ENCODE data around the gene HNRNPUL1. TPM values are rescaled to one million over a fixed set of nuclear protein-coding genes. Genes with fewer than 3 reads are reported as not detected.

The HNRNPUL1 gene
- total and polyA plus RNA-seq, 2 donors (not counting 1 experiment from before 2014, with no cell fraction given): 36.4 to 58.1 TPM

DNA sequence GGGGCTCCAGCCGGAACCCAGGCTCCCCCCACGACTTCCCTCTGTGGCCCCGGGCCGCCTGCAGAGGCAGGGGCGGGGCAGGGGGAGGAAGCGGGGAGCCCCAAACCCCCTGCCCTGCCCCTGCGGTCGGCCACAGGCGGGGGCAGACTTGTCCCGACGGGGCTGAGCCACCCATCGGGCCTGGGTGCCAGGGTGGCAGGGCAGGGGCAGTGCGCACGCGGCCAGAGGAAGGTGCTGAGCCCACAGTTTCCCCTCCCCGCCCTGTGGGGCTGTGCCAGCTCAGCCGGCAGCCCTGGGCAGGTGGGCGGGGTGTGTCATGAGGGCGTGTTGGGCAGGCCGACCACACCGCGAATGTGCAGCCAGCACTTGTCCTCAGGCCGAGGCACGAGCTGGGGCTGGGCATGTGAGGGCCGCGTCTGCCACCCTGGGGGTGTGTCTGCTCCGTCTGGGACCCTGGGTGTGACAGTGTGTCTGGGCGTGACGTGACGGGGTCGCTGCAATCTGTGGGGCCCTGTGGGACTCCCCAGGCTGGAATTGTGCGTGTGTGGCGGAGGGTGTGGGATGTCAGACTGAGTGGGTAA, 63.5 kb downstream of the HNRNPUL1 start:
- Histone ChIP-seq H3K27me3 (ENCODE audit: control insufficient read depth, insufficient read depth, low read length) (no peaks in the 10 kb centered on the region), H3K36me3 (ENCODE audit: control insufficient read depth, insufficient read depth, low read length) (peaks cover 16% of the 10 kb centered on the region), H4K20me1 (ENCODE audit: control insufficient read depth, extremely low read depth, insufficient read depth, low read length) (no peaks in the 10 kb centered on the region), H3K27ac (ENCODE audit: insufficient read depth, low read length) (peak overlapping the region; percentile 67), H3K9me3 (ENCODE audit: control insufficient read depth, insufficient read depth, low read depth, low read length) (no peaks in the 10 kb centered on the region), H3K4me1 (ENCODE audit: control insufficient read depth, extremely low read depth, insufficient read depth, low read length) (peaks cover 47% of the 10 kb centered on the region), H3K4me3 (replicated peaks in 1 of 4; ENCODE audit: control extremely low read depth in 1 of 4, insufficient read depth in 1 of 4, low read depth in 3 of 4, low read length in 4 of 4) (no peak overlapping the region), H2AFZ (ENCODE audit: low read length) (no peak overlapping the region), H3K4me2 (ENCODE audit: extremely low read depth, insufficient read depth, low read length) (no peak overlapping the region), H3K9ac (ENCODE audit: insufficient read depth, low read length) (no peak overlapping the region), H3K79me2 (ENCODE audit: control insufficient read depth, insufficient read depth, low read length) (no peaks in the 10 kb centered on the region)
- peak; percentile 22 to 69 for DNase-seq (ENCODE audit: low read depth in 2 of 2)
- no peak for TF ChIP-seq EZH2 (IDR thresholded peaks at IDR 0.05; ENCODE audit: low read length, missing control alignments)
- TF ChIP-seq, protein P1, sequence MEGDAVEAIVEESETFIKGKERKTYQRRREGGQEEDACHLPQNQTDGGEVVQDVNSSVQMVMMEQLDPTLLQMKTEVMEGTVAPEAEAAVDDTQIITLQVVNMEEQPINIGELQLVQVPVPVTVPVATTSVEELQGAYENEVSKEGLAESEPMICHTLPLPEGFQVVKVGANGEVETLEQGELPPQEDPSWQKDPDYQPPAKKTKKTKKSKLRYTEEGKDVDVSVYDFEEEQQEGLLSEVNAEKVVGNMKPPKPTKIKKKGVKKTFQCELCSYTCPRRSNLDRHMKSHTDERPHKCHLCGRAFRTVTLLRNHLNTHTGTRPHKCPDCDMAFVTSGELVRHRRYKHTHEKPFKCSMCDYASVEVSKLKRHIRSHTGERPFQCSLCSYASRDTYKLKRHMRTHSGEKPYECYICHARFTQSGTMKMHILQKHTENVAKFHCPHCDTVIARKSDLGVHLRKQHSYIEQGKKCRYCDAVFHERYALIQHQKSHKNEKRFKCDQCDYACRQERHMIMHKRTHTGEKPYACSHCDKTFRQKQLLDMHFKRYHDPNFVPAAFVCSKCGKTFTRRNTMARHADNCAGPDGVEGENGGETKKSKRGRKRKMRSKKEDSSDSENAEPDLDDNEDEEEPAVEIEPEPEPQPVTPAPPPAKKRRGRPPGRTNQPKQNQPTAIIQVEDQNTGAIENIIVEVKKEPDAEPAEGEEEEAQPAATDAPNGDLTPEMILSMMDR (conservative IDR thresholded peaks at IDR 0.05 in 1 of 2, IDR thresholded peaks at IDR 0.05 in 1 of 2; ENCODE audit: low read depth in 1 of 2, low read length in 2 of 2): no peak

DNA sequence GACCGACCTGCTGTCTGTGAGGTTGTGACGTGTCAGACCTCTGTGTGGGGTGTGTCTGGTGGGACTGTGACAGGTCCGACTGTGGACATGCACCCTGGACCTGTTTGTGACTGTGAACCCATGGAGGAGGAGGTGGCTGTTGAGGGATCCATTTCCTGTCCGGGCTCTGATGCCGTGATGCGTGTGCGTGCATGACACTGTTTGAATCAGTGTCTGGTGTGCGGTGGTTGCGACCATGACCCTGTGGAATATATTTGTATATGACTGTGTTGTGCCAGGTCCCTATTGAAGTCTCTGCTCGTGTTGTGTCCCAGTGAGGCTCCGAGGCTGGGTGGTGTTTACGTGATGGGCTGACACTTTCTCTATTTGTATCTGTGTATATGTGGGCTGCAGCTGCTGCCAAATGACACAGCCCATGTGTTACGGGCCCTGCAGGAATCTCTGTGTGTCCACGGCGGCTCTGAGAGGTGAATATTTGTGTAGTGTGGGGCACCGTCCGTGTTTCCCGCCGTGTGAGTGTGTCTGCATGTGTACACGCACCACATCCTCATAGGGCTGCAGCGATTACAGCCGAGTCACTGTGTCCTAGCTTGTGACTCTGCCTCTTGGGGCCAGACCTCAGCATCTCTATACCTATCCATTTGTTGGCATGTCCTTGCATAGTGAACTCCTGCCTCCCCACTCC, 64.1 kb downstream of the HNRNPUL1 start:
- TF ChIP-seq, protein P1 (conservative IDR thresholded peaks at IDR 0.05 in 1 of 2, IDR thresholded peaks at IDR 0.05 in 1 of 2; ENCODE audit: low read depth in 1 of 2, low read length in 2 of 2): no peak
- no peak for TF ChIP-seq EZH2 (IDR thresholded peaks at IDR 0.05; ENCODE audit: low read length, missing control alignments)
- peaks cover 41% of the 10 kb centered on the region for H3K4me1 ChIP-seq (ENCODE audit: control insufficient read depth, extremely low read depth, insufficient read depth, low read length)
- peak; percentile 34 to 54 for DNase-seq (ENCODE audit: low read depth in 2 of 2)
- peak overlapping the region; percentile 67 for H3K27ac ChIP-seq (ENCODE audit: insufficient read depth, low read length)
- no peaks in the 10 kb centered on the region for H4K20me1 ChIP-seq (ENCODE audit: control insufficient read depth, extremely low read depth, insufficient read depth, low read length)
- H3K27me3 ChIP-seq (ENCODE audit: control insufficient read depth, insufficient read depth, low read length): no peaks in the 10 kb centered on the region
- no peaks in the 10 kb centered on the region for H3K9me3 ChIP-seq (ENCODE audit: control insufficient read depth, insufficient read depth, low read depth, low read length)
- no peak overlapping the region for H3K9ac ChIP-seq (ENCODE audit: insufficient read depth, low read length)
- H3K4me3 ChIP-seq (replicated peaks in 1 of 4; ENCODE audit: control extremely low read depth in 1 of 4, insufficient read depth in 1 of 4, low read depth in 3 of 4, low read length in 4 of 4): no peak overlapping the region
- no peak overlapping the region for H3K4me2 ChIP-seq (ENCODE audit: extremely low read depth, insufficient read depth, low read length)
- H3K79me2 ChIP-seq (ENCODE audit: control insufficient read depth, insufficient read depth, low read length): no peaks in the 10 kb centered on the region
- H2AFZ ChIP-seq (ENCODE audit: low read length): no peak overlapping the region
- H3K36me3 ChIP-seq (ENCODE audit: control insufficient read depth, insufficient read depth, low read length): peaks cover 16% of the 10 kb centered on the region

DNA sequence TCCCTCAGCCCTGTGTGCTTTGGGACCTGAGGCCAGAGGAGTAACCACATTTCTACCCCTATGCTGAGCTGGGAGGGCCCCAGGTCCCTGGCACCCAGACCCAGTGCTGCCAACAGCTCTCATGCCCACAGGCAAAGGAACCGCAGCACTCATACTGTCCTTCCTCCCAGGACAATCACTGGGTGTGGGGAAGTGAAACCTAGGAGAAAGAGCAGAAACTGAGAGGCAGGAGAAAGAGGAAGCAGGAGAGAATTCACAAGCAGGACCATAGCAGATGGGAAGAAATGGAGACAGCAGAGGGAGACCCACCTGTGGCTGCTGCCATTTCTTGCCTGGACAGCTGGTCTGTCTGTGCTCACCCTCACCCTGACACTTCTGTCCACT, 64.7 kb downstream of the HNRNPUL1 start:
- Histone ChIP-seq H3K9ac (ENCODE audit: insufficient read depth, low read length) (no peak overlapping the region), H3K4me2 (ENCODE audit: extremely low read depth, insufficient read depth, low read length) (no peak overlapping the region), H3K27ac (ENCODE audit: insufficient read depth, low read length) (peak overlapping the region; percentile 35), H2AFZ (ENCODE audit: low read length) (no peak overlapping the region), H4K20me1 (ENCODE audit: control insufficient read depth, extremely low read depth, insufficient read depth, low read length) (no peaks in the 10 kb centered on the region), H3K36me3 (ENCODE audit: control insufficient read depth, insufficient read depth, low read length) (peaks cover 16% of the 10 kb centered on the region), H3K4me1 (ENCODE audit: control insufficient read depth, extremely low read depth, insufficient read depth, low read length) (peaks cover 38% of the 10 kb centered on the region), H3K9me3 (ENCODE audit: control insufficient read depth, insufficient read depth, low read depth, low read length) (no peaks in the 10 kb centered on the region), H3K27me3 (ENCODE audit: control insufficient read depth, insufficient read depth, low read length) (no peaks in the 10 kb centered on the region), H3K79me2 (ENCODE audit: control insufficient read depth, insufficient read depth, low read length) (no peaks in the 10 kb centered on the region), H3K4me3 (replicated peaks in 1 of 4; ENCODE audit: control extremely low read depth in 1 of 4, insufficient read depth in 1 of 4, low read depth in 3 of 4, low read length in 4 of 4) (no peak overlapping the region)
- TF ChIP-seq, protein P1 (conservative IDR thresholded peaks at IDR 0.05 in 1 of 2, IDR thresholded peaks at IDR 0.05 in 1 of 2; ENCODE audit: low read depth in 1 of 2, low read length in 2 of 2): no peak
- no peak for TF ChIP-seq EZH2 (IDR thresholded peaks at IDR 0.05; ENCODE audit: low read length, missing control alignments)
- no peak for DNase-seq (ENCODE audit: low read depth in 2 of 2)

Measured in fibroblast of lung (primary cell).